ENCODE measurements around the gene KIRREL3.

The KIRREL3 gene

GRCh38 chr11:126743628-126744027, 256.9 kb downstream of the KIRREL3 start:
- no peaks in the 10 kb centered on the region for H3K36me3 ChIP-seq (replicated peaks)

DNA sequence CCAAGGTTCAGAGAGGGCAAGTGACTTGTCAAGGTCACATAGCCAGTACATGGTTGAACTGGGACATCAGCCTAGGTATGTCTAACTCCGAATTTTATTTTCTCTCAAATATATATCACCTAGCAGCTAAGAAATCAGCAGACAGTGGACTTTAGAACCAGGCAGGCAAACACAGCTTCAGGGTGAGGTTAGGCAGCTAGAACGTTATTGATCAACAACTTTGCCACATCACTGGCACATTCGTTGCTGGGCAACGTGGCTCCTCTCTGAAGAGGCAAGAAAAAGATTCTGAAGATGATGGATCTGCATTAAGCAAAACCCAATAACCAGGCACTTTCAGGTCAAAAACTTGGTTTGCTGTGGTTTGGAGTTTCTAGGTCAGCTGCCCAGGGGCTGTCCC, 258.0 kb downstream of the KIRREL3 start:
- Histone ChIP-seq H3K4me1 (no peaks in the 10 kb centered on the region), H3K4me3 (no peak overlapping the region), H3K27me3 (ENCODE audit: low read depth) (peaks cover 10% of the 10 kb centered on the region), H3K36me3 (replicated peaks) (no peaks in the 10 kb centered on the region), H3K9me3 (no peaks in the 10 kb centered on the region)
- in situ Hi-C loops (cut with MboI; ENCODE audit: low sequenced_read_pairs): no loop called here
- DNase-seq (ENCODE audit: low spot score in 2 of 2): no peak

More at GRCh38 chr11:126743628-126744027, 256.9 kb downstream of the KIRREL3 start:
- no peaks in the 10 kb centered on the region; the same call in 1 of the 2 replicates for H3K27me3 ChIP-seq (ENCODE audit: low read depth)
- no peaks in the 10 kb centered on the region for H3K4me1 ChIP-seq
- no peaks in the 10 kb centered on the region for H3K9me3 ChIP-seq
- H3K4me3 ChIP-seq: no peak overlapping the region
- in situ Hi-C loops (cut with MboI; ENCODE audit: low sequenced_read_pairs): no loop called here
- no peak for DNase-seq (ENCODE audit: low spot score in 2 of 2)

- H3K9me3 ChIP-seq: no peaks in the 10 kb centered on the region
- peaks cover 11% of the 10 kb centered on the region for H3K27me3 ChIP-seq (ENCODE audit: low read depth)
- in situ Hi-C loops (cut with MboI; ENCODE audit: low sequenced_read_pairs): no loop called here
- H3K4me3 ChIP-seq: no peak overlapping the region
- no peaks in the 10 kb centered on the region for H3K4me1 ChIP-seq
- no peak for DNase-seq (ENCODE audit: low spot score in 2 of 2)
- no peaks in the 10 kb centered on the region for H3K36me3 ChIP-seq (replicated peaks)
Observed at GRCh38 chr11:126740846-126741245, 259.7 kb downstream of the KIRREL3 start.

DNA sequence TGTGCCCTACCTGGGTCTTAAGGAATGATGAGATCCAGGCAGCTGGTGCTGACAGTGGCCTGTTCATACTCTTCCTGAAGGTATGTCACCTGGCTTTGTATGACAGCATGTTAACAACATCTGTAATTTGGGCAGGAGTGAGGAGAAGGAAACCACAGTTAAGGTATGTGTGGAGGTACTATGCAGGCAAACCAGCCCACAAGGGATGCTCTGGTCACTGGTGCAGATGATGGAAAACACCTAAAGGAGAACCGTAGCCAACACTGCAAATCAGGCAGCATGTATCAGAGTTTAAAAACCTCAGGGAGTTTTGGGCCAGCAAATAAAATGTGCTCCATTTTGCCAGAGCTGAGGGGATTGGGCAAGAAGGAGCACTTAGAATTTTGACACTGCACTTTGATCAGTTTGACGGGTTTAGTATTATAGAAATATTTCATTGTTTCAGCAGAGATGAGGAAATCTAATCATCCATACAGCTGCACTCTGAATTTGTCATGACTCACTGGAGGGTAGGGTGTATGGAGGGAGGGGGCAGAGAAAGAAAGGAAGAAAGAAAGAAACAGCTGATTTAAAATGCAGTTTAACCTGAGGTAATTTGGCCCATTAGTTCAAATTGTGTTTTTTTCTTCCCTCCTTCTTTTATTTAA, 260.9 kb downstream of the KIRREL3 start:
- Histone ChIP-seq H3K4me3 (no peak overlapping the region), H3K4me1 (no peaks in the 10 kb centered on the region), H3K27me3 (ENCODE audit: low read depth) (peaks cover 11% of the 10 kb centered on the region), H3K9me3 (no peaks in the 10 kb centered on the region), H3K36me3 (replicated peaks) (no peaks in the 10 kb centered on the region)
- DNase-seq (ENCODE audit: low spot score in 2 of 2): no peak
- in situ Hi-C loops (cut with MboI; ENCODE audit: low sequenced_read_pairs): no loop called here

GRCh38 chr11:126738295-126739031, 262.1 kb downstream of the KIRREL3 start:
- Histone ChIP-seq H3K36me3 (replicated peaks) (no peaks in the 10 kb centered on the region), H3K4me3 (no peak overlapping the region), H3K9me3 (no peaks in the 10 kb centered on the region), H3K4me1 (no peaks in the 10 kb centered on the region), H3K27me3 (ENCODE audit: low read depth) (peaks cover 11% of the 10 kb centered on the region)
- no peak for DNase-seq (ENCODE audit: low spot score in 2 of 2)
- in situ Hi-C loops (cut with MboI; ENCODE audit: low sequenced_read_pairs): no loop called here

GRCh38 chr11:126736682-126737572, 263.6 kb downstream of the KIRREL3 start:
- no peaks in the 10 kb centered on the region for H3K36me3 ChIP-seq (replicated peaks)
- in situ Hi-C loops (cut with MboI; ENCODE audit: low sequenced_read_pairs): no loop called here
- no peaks in the 10 kb centered on the region for H3K4me1 ChIP-seq
- H3K4me3 ChIP-seq: no peak overlapping the region
- H3K9me3 ChIP-seq: no peaks in the 10 kb centered on the region
- no peak for DNase-seq (ENCODE audit: low spot score in 2 of 2)
- H3K27me3 ChIP-seq (ENCODE audit: low read depth): peaks cover 11% of the 10 kb centered on the region

DNA sequence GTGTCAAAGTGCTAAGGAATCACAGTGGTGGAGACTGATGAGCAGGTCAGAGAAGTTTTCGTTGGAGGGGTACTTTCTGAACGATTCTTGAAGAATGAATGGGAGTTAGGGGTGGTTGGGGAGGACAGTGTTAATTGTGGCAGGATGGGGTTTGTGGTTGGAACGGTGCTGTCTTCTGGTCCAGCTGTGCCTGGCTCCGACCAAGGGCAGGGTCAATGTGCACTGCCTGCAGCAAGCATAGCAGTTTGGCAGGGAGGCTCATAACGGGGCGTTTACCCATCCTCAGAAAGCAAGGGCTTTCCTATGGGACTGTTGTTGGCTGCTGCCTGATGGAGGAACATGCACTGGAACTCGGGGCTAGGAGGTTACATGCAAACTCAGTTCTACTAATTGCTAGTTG, 265.8 kb downstream of the KIRREL3 start:
- in situ Hi-C loops (cut with MboI; ENCODE audit: low sequenced_read_pairs): no loop called here
- DNase-seq (ENCODE audit: low spot score in 2 of 2): no peak
- Histone ChIP-seq H3K4me1 (no peaks in the 10 kb centered on the region), H3K36me3 (replicated peaks) (no peaks in the 10 kb centered on the region), H3K4me3 (no peak overlapping the region), H3K27me3 (ENCODE audit: low read depth) (peaks cover 11% of the 10 kb centered on the region), H3K9me3 (no peaks in the 10 kb centered on the region)

DNA sequence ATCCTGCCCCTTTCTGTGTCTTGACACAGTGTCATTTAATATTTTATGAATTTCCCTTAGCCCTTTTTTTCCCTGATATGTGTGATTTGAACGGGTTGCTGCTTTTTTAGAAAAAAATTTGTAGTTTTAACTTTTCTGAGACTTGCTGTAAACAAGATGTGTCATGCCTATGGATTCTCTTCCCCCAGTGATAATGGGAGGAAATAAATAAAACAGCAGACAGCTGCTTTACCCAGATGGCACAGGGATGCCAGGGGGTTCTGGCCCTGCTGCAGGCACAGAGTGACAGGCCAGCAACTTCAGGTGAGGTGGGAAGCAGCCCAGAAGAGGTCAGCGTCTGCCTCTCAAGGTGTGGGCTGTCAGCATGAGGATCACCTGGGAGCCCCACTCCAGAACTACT, 266.9 kb downstream of the KIRREL3 start:
- Histone ChIP-seq H3K4me3 (no peak overlapping the region), H3K27me3 (ENCODE audit: low read depth) (peaks cover 11% of the 10 kb centered on the region), H3K36me3 (replicated peaks) (no peaks in the 10 kb centered on the region), H3K9me3 (no peaks in the 10 kb centered on the region), H3K4me1 (no peaks in the 10 kb centered on the region)
- no peak for DNase-seq (ENCODE audit: low spot score in 2 of 2)
- in situ Hi-C loops (cut with MboI; ENCODE audit: low sequenced_read_pairs): no loop called here

DNA sequence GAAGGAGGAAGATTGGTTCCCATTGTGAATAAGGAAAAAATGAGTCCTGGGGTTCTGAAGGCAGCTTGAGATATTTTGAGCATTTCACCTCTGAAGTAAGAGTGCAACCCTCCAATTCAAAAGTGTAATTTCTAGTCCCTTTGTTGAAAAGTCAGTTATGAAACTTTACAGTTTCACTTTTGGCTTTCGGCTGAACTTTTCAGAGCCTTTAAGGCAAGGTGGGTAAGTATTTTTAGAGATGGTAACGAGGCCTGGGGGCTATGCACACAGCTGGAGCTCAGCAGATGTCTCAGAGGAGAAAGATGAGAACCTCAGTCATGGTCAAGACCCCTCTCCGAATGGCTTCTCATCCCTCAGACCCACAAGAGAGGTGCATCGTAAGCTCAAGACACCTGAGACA, 267.6 kb downstream of the KIRREL3 start:
- Histone ChIP-seq H3K27me3 (ENCODE audit: low read depth) (peaks cover 5% of the 10 kb centered on the region), H3K4me3 (no peak overlapping the region)
- in situ Hi-C loops (cut with MboI; ENCODE audit: low sequenced_read_pairs): no loop called here

DNA sequence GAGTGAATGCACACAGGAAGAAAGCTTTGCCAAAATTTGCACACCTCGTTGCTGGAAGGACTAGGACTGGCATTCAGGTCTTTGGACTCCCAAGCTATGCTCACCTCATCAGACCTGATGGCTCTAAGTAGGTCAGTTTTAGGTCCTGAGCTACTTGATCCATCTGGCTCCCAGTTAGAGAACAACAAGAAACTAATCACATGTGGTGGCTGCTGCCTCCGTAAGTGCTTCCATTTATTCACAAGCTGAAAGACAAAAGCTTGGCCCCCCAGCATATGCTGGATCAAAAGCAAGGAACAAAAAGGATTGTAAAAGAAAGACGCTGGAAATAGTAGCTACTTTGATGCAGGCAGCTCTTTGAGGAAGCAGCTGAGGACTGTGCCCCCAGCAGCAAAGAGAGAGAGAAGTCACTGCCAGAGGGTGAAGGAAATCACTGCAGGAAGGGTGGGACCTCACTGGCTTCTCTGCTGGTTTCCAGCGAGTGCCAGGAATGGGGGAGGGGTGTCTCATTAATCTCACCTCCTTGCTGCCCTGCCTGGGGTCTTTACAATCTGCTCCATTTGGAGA, 268.9 kb downstream of the KIRREL3 start:
- no peaks in the 10 kb centered on the region for H3K27me3 ChIP-seq (ENCODE audit: low read depth)
- no peaks in the 10 kb centered on the region for H3K9me3 ChIP-seq
- DNase-seq (ENCODE audit: low spot score in 2 of 2): no peak
- H3K4me1 ChIP-seq: no peaks in the 10 kb centered on the region
- H3K4me3 ChIP-seq: no peak overlapping the region
- H3K36me3 ChIP-seq (replicated peaks): no peaks in the 10 kb centered on the region
- in situ Hi-C loops (cut with MboI; ENCODE audit: low sequenced_read_pairs): no loop called here

More for the DNA sequence above, 267.6 kb downstream of the KIRREL3 start:
- H3K4me1 ChIP-seq: no peaks in the 10 kb centered on the region
- no peaks in the 10 kb centered on the region for H3K9me3 ChIP-seq
- H3K36me3 ChIP-seq (replicated peaks): no peaks in the 10 kb centered on the region
- DNase-seq (ENCODE audit: low spot score in 2 of 2): no peak

GRCh38 chr11:126727381-126727780, 273.2 kb downstream of the KIRREL3 start:
- no peaks in the 10 kb centered on the region for H3K9me3 ChIP-seq
- no peak overlapping the region for H3K4me3 ChIP-seq
- H3K36me3 ChIP-seq (replicated peaks): no peaks in the 10 kb centered on the region
- no peak for DNase-seq (ENCODE audit: low spot score in 2 of 2)
- in situ Hi-C loops (cut with MboI; ENCODE audit: low sequenced_read_pairs): no loop called here
- H3K4me1 ChIP-seq: no peaks in the 10 kb centered on the region
- H3K27me3 ChIP-seq (ENCODE audit: low read depth): no peaks in the 10 kb centered on the region

DNA sequence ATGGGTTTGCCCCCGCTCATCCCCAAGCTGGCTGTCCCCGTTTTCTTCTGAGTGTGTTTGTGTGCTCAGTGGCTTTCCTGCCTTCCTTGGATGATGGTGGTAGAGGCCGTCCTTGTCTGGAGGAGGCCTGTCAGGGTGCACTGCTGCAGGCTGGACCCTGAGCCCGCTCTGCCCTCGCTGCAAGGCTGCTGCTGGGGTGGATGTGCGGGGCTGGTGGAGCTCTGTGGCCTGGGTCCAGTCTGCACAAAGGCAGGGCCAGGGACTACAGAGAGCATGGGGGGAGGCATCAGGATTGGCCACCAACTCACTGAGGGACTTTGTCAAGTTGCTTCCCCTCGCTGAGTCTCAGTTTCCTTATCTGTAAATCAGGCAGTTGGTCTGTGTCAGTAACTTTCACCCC, 275.0 kb downstream of the KIRREL3 start:
- Histone ChIP-seq H3K36me3 (replicated peaks) (no peaks in the 10 kb centered on the region), H3K9me3 (no peaks in the 10 kb centered on the region), H3K4me3 (no peak overlapping the region), H3K4me1 (no peaks in the 10 kb centered on the region), H3K27me3 (ENCODE audit: low read depth) (no peaks in the 10 kb centered on the region)
- DNase-seq (ENCODE audit: low spot score in 2 of 2): no peak
- in situ Hi-C loops (cut with MboI; ENCODE audit: low sequenced_read_pairs): no loop called here

DNA sequence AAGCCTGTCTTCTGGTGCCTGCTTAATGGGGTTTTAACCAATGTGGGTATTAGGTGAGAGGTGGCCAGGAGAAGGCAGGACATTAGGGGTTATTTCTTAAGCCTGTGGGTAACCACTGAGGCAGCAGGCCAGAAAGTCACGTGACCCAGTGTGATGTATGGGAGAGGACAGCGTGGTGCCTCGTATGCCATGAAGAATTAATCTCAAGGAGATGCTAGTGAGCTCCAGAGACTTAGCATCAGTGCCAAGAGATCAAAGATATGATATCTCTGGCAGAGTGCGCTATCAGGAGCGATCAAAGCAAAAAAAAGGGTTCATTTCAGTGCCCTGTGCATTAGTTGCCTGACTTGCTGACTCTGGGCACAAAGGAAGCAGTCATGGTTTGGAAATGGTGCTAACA, 275.5 kb downstream of the KIRREL3 start:
- no peak overlapping the region for H3K4me3 ChIP-seq
- H3K36me3 ChIP-seq (replicated peaks): no peaks in the 10 kb centered on the region
- DNase-seq (ENCODE audit: low spot score in 2 of 2): no peak
- H3K27me3 ChIP-seq (ENCODE audit: low read depth): no peaks in the 10 kb centered on the region
- H3K4me1 ChIP-seq: no peaks in the 10 kb centered on the region
- H3K9me3 ChIP-seq: no peaks in the 10 kb centered on the region
- in situ Hi-C loops (cut with MboI; ENCODE audit: low sequenced_read_pairs): no loop called here

All from HAP-1 (cell line).